Uterus (tissue), 2 donors: ENCODE data around the gene ACADM.

Experiments used
- POLR2A ChIP-seq, 2 donors: fragments of 450-650 bp; IDR thresholded peaks; one replicate each; pipeline ENCODE4 v1.6.1; 2016; ENCODE audit warnings: antibody characterized with exemption in 2 of 2, mild to moderate bottlenecking in 1 of 2, moderate library complexity in 1 of 2
- TF ChIP-seq, protein P1 (sequence below), 4 experiments: fragments of 200-600 bp in 2 of 4; fragments of 450-650 bp in 2 of 4; sonication (generic) in 2 of 4; IDR thresholded peaks; one replicate each; pipeline ENCODE4 v1.5.1; 2016 to 2019; ENCODE audit warnings: antibody characterized with exemption in 4 of 4, mild to moderate bottlenecking in 2 of 4, moderate library complexity in 1 of 4

DNA sequence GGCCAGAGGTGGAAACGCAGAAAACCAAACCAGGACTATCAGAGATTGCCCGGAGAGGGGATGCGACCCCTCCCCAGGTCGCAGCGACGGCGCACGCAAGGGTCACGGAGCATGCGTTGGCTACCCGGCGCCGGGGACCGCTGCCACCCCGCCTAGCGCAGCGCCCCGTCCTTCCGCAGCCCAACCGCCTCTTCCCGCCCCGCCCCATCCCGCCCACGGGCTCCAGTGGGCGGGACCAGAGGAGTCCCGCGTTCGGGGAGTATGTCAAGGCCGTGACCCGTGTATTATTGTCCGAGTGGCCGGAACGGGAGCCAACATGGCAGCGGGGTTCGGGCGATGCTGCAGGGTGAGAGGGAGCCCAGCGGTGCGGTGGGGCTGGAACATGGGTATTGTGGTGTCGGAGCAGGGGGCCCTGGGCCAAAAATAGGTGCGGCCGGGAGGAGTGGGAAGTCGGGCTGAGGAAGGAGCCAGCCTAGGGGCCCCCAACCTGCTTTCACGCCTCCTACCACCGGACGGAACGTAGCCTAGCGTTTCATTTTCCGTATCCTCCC is at the start of gene ACADM:
- TF ChIP-seq, protein P1, sequence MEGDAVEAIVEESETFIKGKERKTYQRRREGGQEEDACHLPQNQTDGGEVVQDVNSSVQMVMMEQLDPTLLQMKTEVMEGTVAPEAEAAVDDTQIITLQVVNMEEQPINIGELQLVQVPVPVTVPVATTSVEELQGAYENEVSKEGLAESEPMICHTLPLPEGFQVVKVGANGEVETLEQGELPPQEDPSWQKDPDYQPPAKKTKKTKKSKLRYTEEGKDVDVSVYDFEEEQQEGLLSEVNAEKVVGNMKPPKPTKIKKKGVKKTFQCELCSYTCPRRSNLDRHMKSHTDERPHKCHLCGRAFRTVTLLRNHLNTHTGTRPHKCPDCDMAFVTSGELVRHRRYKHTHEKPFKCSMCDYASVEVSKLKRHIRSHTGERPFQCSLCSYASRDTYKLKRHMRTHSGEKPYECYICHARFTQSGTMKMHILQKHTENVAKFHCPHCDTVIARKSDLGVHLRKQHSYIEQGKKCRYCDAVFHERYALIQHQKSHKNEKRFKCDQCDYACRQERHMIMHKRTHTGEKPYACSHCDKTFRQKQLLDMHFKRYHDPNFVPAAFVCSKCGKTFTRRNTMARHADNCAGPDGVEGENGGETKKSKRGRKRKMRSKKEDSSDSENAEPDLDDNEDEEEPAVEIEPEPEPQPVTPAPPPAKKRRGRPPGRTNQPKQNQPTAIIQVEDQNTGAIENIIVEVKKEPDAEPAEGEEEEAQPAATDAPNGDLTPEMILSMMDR (IDR thresholded peaks at IDR 0.05), result no peak
- peak; percentile 47 to 66 for TF ChIP-seq POLR2A (IDR thresholded peaks at IDR 0.05)
